GM23338 (cell line): ENCODE data around the gene SLAIN1. TPM values are rescaled to one million over a fixed set of nuclear protein-coding genes. Genes with fewer than 3 reads are reported as not detected.

Experiments
- ATAC-seq: fragments of 200-7000 bp; cut with Tn5 transposase; 3 replicates; pipeline ENCODE4 v1.9.1; 2020
- DNase-seq: peaks from one replicate; pipeline ENCODE4 v3.0.0-alpha.2; 2015; ENCODE audit warnings: low spot score
- H2AFZ ChIP-seq: fragments of 200-600 bp; sonication (generic); 2 replicates; pipeline ENCODE4 v1.8.0; 2016; ENCODE audit warnings: antibody characterized with exemption, mild to moderate bottlenecking, moderate library complexity
- H3F3A ChIP-seq: fragments of 200-600 bp; sonication (generic); replicated peaks from 2 replicates; pipeline ENCODE4 v1.8.0; 2017; ENCODE audit warnings: antibody characterized with exemption, mixed run types, low read depth
- H3K27ac ChIP-seq: fragments of 200-600 bp; sonication (generic); 2 replicates; pipeline ENCODE4 v1.6.1; 2016; ENCODE audit warnings: low read depth
- H3K27me3 ChIP-seq: fragments of 200-600 bp; sonication (generic); 2 replicates; pipeline ENCODE4 v1.8.0; 2016; ENCODE audit warnings: mild to moderate bottlenecking, mixed run types, moderate library complexity; ENCODE audit not compliant: insufficient read depth
- H3K36me3 ChIP-seq: fragments of 200-600 bp; sonication (generic); 2 replicates; pipeline ENCODE4 v1.8.0; 2016; ENCODE audit warnings: mild to moderate bottlenecking; ENCODE audit not compliant: insufficient read depth
- H3K4me1 ChIP-seq: fragments of 200-600 bp; sonication (generic); 2 replicates; pipeline ENCODE4 v1.8.0; 2016; ENCODE audit warnings: mild to moderate bottlenecking, moderate library complexity; ENCODE audit not compliant: insufficient read depth
- H3K4me2 ChIP-seq: fragments of 200-600 bp; sonication (generic); 2 replicates; pipeline ENCODE4 v1.7.1; 2017; ENCODE audit warnings: mixed run types
- H3K4me3 ChIP-seq: fragments of 200-600 bp; sonication (generic); 2 replicates; pipeline ENCODE4 v1.6.1; 2016; ENCODE audit warnings: mixed run types
- H3K79me2 ChIP-seq: fragments of 200-600 bp; sonication (generic); replicated peaks from 2 replicates; pipeline ENCODE4 v1.8.0; 2017; ENCODE audit warnings: mild to moderate bottlenecking; ENCODE audit not compliant: insufficient read depth
- H3K9me2 ChIP-seq: fragments of 200-600 bp; sonication (generic); 2 replicates; pipeline ENCODE4 v1.8.0; 2017; ENCODE audit not compliant: insufficient read depth
- H4K20me1 ChIP-seq: fragments of 200-600 bp; sonication (generic); replicated peaks from 2 replicates; pipeline ENCODE4 v1.8.0; 2017; ENCODE audit warnings: mild to moderate bottlenecking; ENCODE audit not compliant: insufficient read depth
- H3K27ac Mint-ChIP-seq: 2 replicates; pipeline ENCODE4 v1.8.0; 2020; ENCODE audit warnings: inconsistent platforms, mild to moderate bottlenecking, moderate library complexity, mixed read lengths
- H3K27me3 Mint-ChIP-seq: 3 replicates; pipeline ENCODE4 v1.8.0; 2022; ENCODE audit warnings: low read depth, mild to moderate bottlenecking, moderate library complexity, mixed read lengths, inconsistent platforms; ENCODE audit not compliant: insufficient read depth, poor library complexity
- H3K36me3 Mint-ChIP-seq: 3 replicates; pipeline ENCODE4 v1.8.0; 2021; ENCODE audit warnings: low read depth, mild to moderate bottlenecking, inconsistent platforms, moderate library complexity, mixed read lengths
- H3K4me1 Mint-ChIP-seq: 3 replicates; pipeline ENCODE4 v1.8.0; 2020; ENCODE audit warnings: mild to moderate bottlenecking, inconsistent platforms, mixed read lengths
- H3K4me3 Mint-ChIP-seq: 3 replicates; pipeline ENCODE4 v1.8.0; 2021; ENCODE audit warnings: moderate library complexity, mild to moderate bottlenecking, inconsistent platforms, mixed read lengths
- H3K9me3 Mint-ChIP-seq: 3 replicates; pipeline ENCODE4 v1.8.0; 2020; ENCODE audit warnings: moderate library complexity, mild to moderate bottlenecking, inconsistent platforms, mixed read lengths
- CREB1 ChIP-seq: fragments of 250-450 bp; sonication (Bioruptor Pico); IDR thresholded peaks from 2 replicates; pipeline ENCODE4 v1.5.0; 2020; ENCODE audit warnings: low read depth, mild to moderate bottlenecking, moderate library complexity
- CTCF ChIP-seq, 2 experiments: fragments of 200-600 bp in 1 of 2; sonication (generic) in 1 of 2; conservative IDR thresholded peaks; 2 replicates each; pipeline versions ENCODE4 v1.5.1 to v1.6.1; 2016 to 2017; ENCODE audit warnings: antibody characterized with exemption in 2 of 2, low read depth in 2 of 2, mild to moderate bottlenecking in 2 of 2, moderate library complexity in 1 of 2
- ETS1 ChIP-seq: IDR thresholded peaks from 2 replicates; pipeline ENCODE4 v1.6.1; 2016; ENCODE audit warnings: antibody characterized with exemption
- EZH2 ChIP-seq: fragments of 200-600 bp; sonication (generic); IDR thresholded peaks from one replicate; pipeline ENCODE4 v1.8.0; 2017; ENCODE audit warnings: antibody characterized with exemption, mild to moderate bottlenecking, low read depth; ENCODE audit not compliant: unreplicated experiment
- EZH2phosphoT487 ChIP-seq: fragments of 200-600 bp; sonication (generic); IDR thresholded peaks from one replicate; pipeline ENCODE4 v1.8.1; 2018; ENCODE audit warnings: antibody characterized with exemption; ENCODE audit not compliant: unreplicated experiment
- JUNB ChIP-seq: IDR thresholded peaks from one replicate; pipeline ENCODE4 v1.6.1; 2016; ENCODE audit warnings: antibody characterized with exemption; ENCODE audit not compliant: unreplicated experiment
- NANOG ChIP-seq: IDR thresholded peaks from 2 replicates; pipeline ENCODE4 v1.6.1; 2016; ENCODE audit warnings: antibody characterized with exemption, borderline replicate concordance
- POLR2AphosphoS5 ChIP-seq: IDR thresholded peaks from 2 replicates; pipeline ENCODE4 v1.6.1; 2016; ENCODE audit warnings: antibody characterized with exemption, low read depth
- REST ChIP-seq: IDR thresholded peaks from one replicate; pipeline ENCODE4 v1.6.1; 2018; ENCODE audit warnings: antibody characterized with exemption; ENCODE audit not compliant: unreplicated experiment
- STAT1 ChIP-seq: IDR thresholded peaks from one replicate; pipeline ENCODE4 v1.6.1; 2016; ENCODE audit warnings: antibody characterized with exemption; ENCODE audit not compliant: unreplicated experiment
- ZNF114 ChIP-seq: fragments of 250-450 bp; sonication (Bioruptor Pico); IDR thresholded peaks from 2 replicates; pipeline ENCODE4 v1.5.0; 2020; ENCODE audit warnings: mild to moderate bottlenecking, moderate library complexity
- ZNF331 ChIP-seq: fragments of 250-450 bp; sonication (Bioruptor Pico); IDR thresholded peaks from 2 replicates; pipeline ENCODE4 v1.5.0; 2020; ENCODE audit warnings: low read depth, mild to moderate bottlenecking, moderate library complexity
- polyA plus RNA-seq: library from polyadenylated mRNA; unstranded; fragments of >200 nt; fragmentation: Nextera tagmentation; extraction: Ambion mirVana; gene quantifications from 2 replicates; pipeline ENCODE4 v1.2.1, GENCODE V29; 2016
- total RNA-seq: library from RNA; depleted of rRNA; stranded (reverse); fragments of >200 nt; shearing (Covaris generic); gene quantifications from 2 replicates; pipeline ENCODE4 v1.2.3, GENCODE V29; 2014
- TF ChIP-seq, protein P1 (sequence below): fragments of 250-450 bp; sonication (Bioruptor Pico); IDR thresholded peaks from 2 replicates; pipeline ENCODE4 v1.5.0; 2020; ENCODE audit warnings: mild to moderate bottlenecking, moderate library complexity

SLAIN1 gene
- total and polyA plus RNA-seq, 2 experiments from 2014 or later = 16.3 to 44.2 TPM

DNA sequence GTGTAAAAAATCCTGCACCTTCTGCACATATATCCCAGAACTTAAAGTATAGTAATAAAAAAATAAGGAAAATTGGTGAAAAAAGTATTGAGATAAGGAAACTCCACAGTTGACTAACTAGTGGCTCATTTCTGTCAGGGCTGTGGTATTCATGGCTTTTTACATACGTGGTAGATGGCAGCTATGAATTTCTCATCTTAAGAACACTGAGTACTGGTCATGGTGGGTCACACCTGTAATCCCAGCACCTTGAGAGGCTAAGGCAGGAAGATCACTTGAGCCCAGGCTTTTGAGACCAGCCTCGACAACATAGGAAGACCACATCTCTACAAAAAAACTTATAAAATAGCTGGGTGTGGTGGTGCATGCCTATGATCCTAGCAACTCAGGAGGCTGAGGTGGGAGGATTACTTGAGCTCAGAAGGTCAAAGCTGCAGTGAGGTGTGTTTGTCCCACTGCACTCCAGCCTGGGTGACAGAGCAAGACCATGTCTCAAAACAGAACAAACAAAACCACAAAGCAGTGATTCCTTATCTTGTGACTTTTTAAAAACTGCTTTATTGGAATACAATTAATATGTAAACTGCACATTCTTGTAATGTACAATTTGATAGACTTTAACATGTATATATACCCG, 16.8 kb downstream of the SLAIN1 start:
- no peak overlapping the region for H3K4me3 Mint-ChIP-seq
- H3K4me1 Mint-ChIP-seq = peaks cover 24% of the 10 kb centered on the region
- no peaks in the 10 kb centered on the region for H3K9me2 ChIP-seq
- no peaks in the 10 kb centered on the region for H3F3A ChIP-seq
- H3K4me2 ChIP-seq = no peak overlapping the region
- no peaks in the 10 kb centered on the region for H3K27me3 Mint-ChIP-seq
- peaks cover 66% of the 10 kb centered on the region for H3K79me2 ChIP-seq
- H3K27me3 ChIP-seq = no peaks in the 10 kb centered on the region
- peaks cover 35% of the 10 kb centered on the region for H3K36me3 ChIP-seq
- peaks cover 16% of the 10 kb centered on the region for H3K4me1 ChIP-seq
- ATAC-seq = no peak
- H4K20me1 ChIP-seq = no peaks in the 10 kb centered on the region
- peaks cover 46% of the 10 kb centered on the region for H3K36me3 Mint-ChIP-seq
- no peak overlapping the region for H3K27ac ChIP-seq
- H3K27ac Mint-ChIP-seq = no peak overlapping the region
- no peak overlapping the region for H2AFZ ChIP-seq
- H3K9me3 Mint-ChIP-seq = peaks cover 48% of the 10 kb centered on the region
- DNase-seq = no peak
- TF ChIP-seq, protein P1, sequence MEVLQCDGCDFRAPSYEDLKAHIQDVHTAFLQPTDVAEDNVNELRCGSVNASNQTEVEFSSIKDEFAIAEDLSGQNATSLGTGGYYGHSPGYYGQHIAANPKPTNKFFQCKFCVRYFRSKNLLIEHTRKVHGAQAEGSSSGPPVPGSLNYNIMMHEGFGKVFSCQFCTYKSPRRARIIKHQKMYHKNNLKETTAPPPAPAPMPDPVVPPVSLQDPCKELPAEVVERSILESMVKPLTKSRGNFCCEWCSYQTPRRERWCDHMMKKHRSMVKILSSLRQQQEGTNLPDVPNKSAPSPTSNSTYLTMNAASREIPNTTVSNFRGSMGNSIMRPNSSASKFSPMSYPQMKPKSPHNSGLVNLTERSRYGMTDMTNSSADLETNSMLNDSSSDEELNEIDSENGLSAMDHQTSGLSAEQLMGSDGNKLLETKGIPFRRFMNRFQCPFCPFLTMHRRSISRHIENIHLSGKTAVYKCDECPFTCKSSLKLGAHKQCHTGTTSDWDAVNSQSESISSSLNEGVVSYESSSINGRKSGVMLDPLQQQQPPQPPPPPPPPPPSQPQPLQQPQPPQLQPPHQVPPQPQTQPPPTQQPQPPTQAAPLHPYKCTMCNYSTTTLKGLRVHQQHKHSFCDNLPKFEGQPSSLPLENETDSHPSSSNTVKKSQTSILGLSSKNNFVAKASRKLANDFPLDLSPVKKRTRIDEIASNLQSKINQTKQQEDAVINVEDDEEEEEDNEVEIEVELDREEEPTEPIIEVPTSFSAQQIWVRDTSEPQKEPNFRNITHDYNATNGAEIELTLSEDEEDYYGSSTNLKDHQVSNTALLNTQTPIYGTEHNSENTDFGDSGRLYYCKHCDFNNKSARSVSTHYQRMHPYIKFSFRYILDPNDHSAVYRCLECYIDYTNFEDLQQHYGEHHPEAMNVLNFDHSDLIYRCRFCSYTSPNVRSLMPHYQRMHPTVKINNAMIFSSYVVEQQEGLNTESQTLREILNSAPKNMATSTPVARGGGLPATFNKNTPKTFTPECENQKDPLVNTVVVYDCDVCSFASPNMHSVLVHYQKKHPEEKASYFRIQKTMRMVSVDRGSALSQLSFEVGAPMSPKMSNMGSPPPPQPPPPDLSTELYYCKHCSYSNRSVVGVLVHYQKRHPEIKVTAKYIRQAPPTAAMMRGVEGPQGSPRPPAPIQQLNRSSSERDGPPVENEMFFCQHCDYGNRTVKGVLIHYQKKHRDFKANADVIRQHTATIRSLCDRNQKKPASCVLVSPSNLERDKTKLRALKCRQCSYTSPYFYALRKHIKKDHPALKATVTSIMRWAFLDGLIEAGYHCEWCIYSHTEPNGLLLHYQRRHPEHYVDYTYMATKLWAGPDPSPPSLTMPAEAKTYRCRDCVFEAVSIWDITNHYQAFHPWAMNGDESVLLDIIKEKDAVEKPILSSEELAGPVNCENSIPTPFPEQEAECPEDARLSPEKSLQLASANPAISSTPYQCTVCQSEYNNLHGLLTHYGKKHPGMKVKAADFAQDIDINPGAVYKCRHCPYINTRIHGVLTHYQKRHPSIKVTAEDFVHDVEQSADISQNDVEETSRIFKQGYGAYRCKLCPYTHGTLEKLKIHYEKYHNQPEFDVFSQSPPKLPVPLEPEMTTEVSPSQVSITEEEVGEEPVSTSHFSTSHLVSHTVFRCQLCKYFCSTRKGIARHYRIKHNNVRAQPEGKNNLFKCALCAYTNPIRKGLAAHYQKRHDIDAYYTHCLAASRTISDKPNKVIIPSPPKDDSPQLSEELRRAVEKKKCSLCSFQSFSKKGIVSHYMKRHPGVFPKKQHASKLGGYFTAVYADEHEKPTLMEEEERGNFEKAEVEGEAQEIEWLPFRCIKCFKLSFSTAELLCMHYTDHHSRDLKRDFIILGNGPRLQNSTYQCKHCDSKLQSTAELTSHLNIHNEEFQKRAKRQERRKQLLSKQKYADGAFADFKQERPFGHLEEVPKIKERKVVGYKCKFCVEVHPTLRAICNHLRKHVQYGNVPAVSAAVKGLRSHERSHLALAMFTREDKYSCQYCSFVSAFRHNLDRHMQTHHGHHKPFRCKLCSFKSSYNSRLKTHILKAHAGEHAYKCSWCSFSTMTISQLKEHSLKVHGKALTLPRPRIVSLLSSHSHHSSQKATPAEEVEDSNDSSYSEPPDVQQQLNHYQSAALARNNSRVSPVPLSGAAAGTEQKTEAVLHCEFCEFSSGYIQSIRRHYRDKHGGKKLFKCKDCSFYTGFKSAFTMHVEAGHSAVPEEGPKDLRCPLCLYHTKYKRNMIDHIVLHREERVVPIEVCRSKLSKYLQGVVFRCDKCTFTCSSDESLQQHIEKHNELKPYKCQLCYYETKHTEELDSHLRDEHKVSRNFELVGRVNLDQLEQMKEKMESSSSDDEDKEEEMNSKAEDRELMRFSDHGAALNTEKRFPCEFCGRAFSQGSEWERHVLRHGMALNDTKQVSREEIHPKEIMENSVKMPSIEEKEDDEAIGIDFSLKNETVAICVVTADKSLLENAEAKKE (CRISPR knock-in tag) = no peak
- TF ChIP-seq NANOG = no peak
- no peak for TF ChIP-seq CTCF (conservative IDR thresholded peaks at IDR 0.05; ENCODE audit: low read depth in 2 of 2)
- no peak for TF ChIP-seq JUNB
- no peak for TF ChIP-seq CREB1 (CRISPR knock-in tag)
- TF ChIP-seq EZH2 = no peak
- TF ChIP-seq ETS1 = no peak
- TF ChIP-seq REST = no peak
- TF ChIP-seq EZH2phosphoT487 = no peak
- TF ChIP-seq STAT1 = no peak
- no peak for TF ChIP-seq ZNF331 (CRISPR knock-in tag)
- no peak for TF ChIP-seq POLR2AphosphoS5
- no peak for TF ChIP-seq ZNF114 (CRISPR knock-in tag)
- no peak overlapping the region for H3K4me3 ChIP-seq
